Sigmoid colon (tissue), 3 donors: Measurements from ENCODE around the gene LRRC38.

Experiments
- CTCF ChIP-seq, 4 experiments: fragments of 450-650 bp in 3 of 4; fragments of 200-600 bp in 1 of 4; IDR thresholded peaks; one replicate each; pipeline ENCODE4 v1.5.1; 2016 to 2019; ENCODE audit warnings: antibody characterized with exemption in 4 of 4, mild to moderate bottlenecking in 3 of 4, moderate library complexity in 2 of 4
- POLR2A ChIP-seq, 2 donors: fragments of 450-650 bp; IDR thresholded peaks; one replicate each; pipeline ENCODE4 v1.6.1; 2016; ENCODE audit warnings: antibody characterized with exemption in 2 of 2, mild to moderate bottlenecking in 2 of 2, moderate library complexity in 2 of 2

- TF ChIP-seq CTCF (IDR thresholded peaks at IDR 0.05), result no peak
- TF ChIP-seq POLR2A (IDR thresholded peaks at IDR 0.05), result no peak
Measured at GRCh38 chr1:13482600-13482999, 31.2 kb downstream of the LRRC38 start.
